GM12878 (cell line): ENCODE results near the gene ERC1. TPM values are rescaled to one million over a fixed set of nuclear protein-coding genes. Genes with fewer than 3 reads are reported as not detected.

Experiments
- ATAC-seq: fragments of 200-7000 bp; cut with Tn5 transposase; 3 replicates; pipeline ENCODE4 v1.9.1; 2020; ENCODE audit warnings: mild to moderate bottlenecking, moderate library complexity
- BruUV-seq: library from RNA; stranded (reverse); fragments of 400-500 nt; replicated peaks from 2 replicates; lab custom pipeline; 2021; lab: Mats Ljungman, UMichigan
- CTCF ChIA-PET: fragments of 300-600 bp; sonication (Branson Sonifier 250); formaldehyde crosslinking; extraction: SDS; loops from one replicate; lab custom pipeline; 2021; ENCODE audit warnings: inconsistent platforms; lab: Yijun Ruan, JAX
- POLR2A ChIA-PET: fragments of 350-600 bp; formaldehyde crosslinking; extraction: SDS; loops from one replicate; lab custom pipeline; 2021; ENCODE audit warnings: inconsistent platforms; lab: Charles Lee
- RAD21 ChIA-PET: fragments of 300-600 bp; sonication (Branson Sonifier 250); formaldehyde crosslinking; loops from one replicate; lab custom pipeline; 2023; ENCODE audit warnings: antibody characterized with exemption; ENCODE audit not compliant: unreplicated experiment; lab: Charles Lee
- SMC1A ChIA-PET: fragments of 300-600 bp; sonication (Branson Sonifier 250); formaldehyde crosslinking; loops from one replicate; lab custom pipeline; 2023; ENCODE audit not compliant: unreplicated experiment, uncharacterized antibody; lab: Charles Lee
- DNase-seq: peaks from one replicate; pipeline ENCODE4 v3.0.0-alpha.2; 2011; ENCODE audit warnings: low read depth, low spot score
- FAIRE-seq: peaks from 3 replicates; lab custom pipeline; 2011; peaks lifted over from hg19 to GRCh38; lab: Jason Lieb, UNC
- H2AFZ ChIP-seq: 2 replicates; pipeline ENCODE4 v1.6.0; 2011; ENCODE audit warnings: low read depth, low read length, control low read depth; ENCODE audit not compliant: control insufficient read depth
- H3K27ac ChIP-seq: 2 replicates; pipeline ENCODE4 v1.5.1; 2011; ENCODE audit warnings: control low read depth; ENCODE audit not compliant: control insufficient read depth, insufficient read depth
- H3K27me3 ChIP-seq, 2 experiments: replicated peaks in 1 of 2; 2 replicates each; pipeline versions ENCODE4 v1.6.0 to v1.6.1; 2011; ENCODE audit warnings: low read length in 1 of 2; ENCODE audit not compliant: control insufficient read depth in 2 of 2, insufficient read depth in 2 of 2
- H3K36me3 ChIP-seq, 2 experiments: 2 replicates each; pipeline ENCODE4 v1.5.1; 2011; ENCODE audit warnings: low read length in 1 of 2; ENCODE audit not compliant: control insufficient read depth in 2 of 2, insufficient read depth in 2 of 2
- H3K4me1 ChIP-seq: 2 replicates; pipeline ENCODE4 v1.6.1; 2011; ENCODE audit warnings: mild to moderate bottlenecking, low read length, moderate library complexity, mixed read lengths; ENCODE audit not compliant: control insufficient read depth, insufficient read depth
- H3K4me2 ChIP-seq: 2 replicates; pipeline ENCODE4 v1.6.0; 2011; ENCODE audit warnings: control low read depth; ENCODE audit not compliant: control insufficient read depth, insufficient read depth
- H3K4me3 ChIP-seq: fragments of 200-600 bp; sonication (generic); 2 replicates; pipeline ENCODE4 v1.5.1; 2016
- H3K79me2 ChIP-seq: 2 replicates; pipeline ENCODE4 v1.6.0; 2011; ENCODE audit warnings: low read length; ENCODE audit not compliant: control insufficient read depth, insufficient read depth
- H3K9ac ChIP-seq: 2 replicates; pipeline ENCODE4 v1.8.0; 2011; ENCODE audit warnings: low read length, control low read depth, mixed read lengths; ENCODE audit not compliant: control insufficient read depth, insufficient read depth
- H3K9me3 ChIP-seq: replicated peaks from 3 replicates; pipeline ENCODE4 v1.5.1; 2011; ENCODE audit warnings: mild to moderate bottlenecking, low read length; ENCODE audit not compliant: control insufficient read depth, insufficient read depth
- H4K20me1 ChIP-seq: 2 replicates; pipeline ENCODE4 v1.6.0; 2011; ENCODE audit not compliant: control insufficient read depth, insufficient read depth
- CHD2 ChIP-seq: IDR thresholded peaks from 2 replicates; pipeline ENCODE4 v1.6.1; 2011; ENCODE audit warnings: low read depth, low read length, improper control_type of control experiment, borderline replicate concordance
- CHD4 ChIP-seq: fragments of 200-600 bp; sonication (generic); IDR thresholded peaks from 2 replicates; pipeline ENCODE4 v1.6.1; 2016; ENCODE audit warnings: mild to moderate bottlenecking
- EED ChIP-seq: sonication (generic); IDR thresholded peaks from 2 replicates; pipeline ENCODE4 v1.6.1; 2016; ENCODE audit warnings: antibody characterized with exemption, low read depth
- IKZF1 ChIP-seq: fragments of 450-650 bp; conservative IDR thresholded peaks from 2 replicates; pipeline ENCODE4 v1.6.1; 2017; ENCODE audit warnings: antibody characterized with exemption, mild to moderate bottlenecking
- KLF5 ChIP-seq: fragments of 450-650 bp; IDR thresholded peaks from 2 replicates; pipeline ENCODE4 v1.6.1; 2014; ENCODE audit warnings: mild to moderate bottlenecking; ENCODE audit not compliant: partially characterized antibody
- LARP7 ChIP-seq: fragments of 450-650 bp; IDR thresholded peaks from 2 replicates; pipeline ENCODE4 v1.6.1; 2017; ENCODE audit warnings: mild to moderate bottlenecking
- NFIC ChIP-seq: IDR thresholded peaks from 2 replicates; pipeline ENCODE4 v1.6.1; 2012; ENCODE audit warnings: low read depth, mild to moderate bottlenecking, inconsistent platforms, low read length, moderate library complexity
- POLR2AphosphoS5 ChIP-seq: IDR thresholded peaks from 2 replicates; pipeline ENCODE4 v1.6.1; 2011; ENCODE audit warnings: mild to moderate bottlenecking, low read length, inconsistent platforms
- RUNX3 ChIP-seq: IDR thresholded peaks from 2 replicates; pipeline ENCODE4 v1.6.1; 2012; ENCODE audit warnings: low read length, inconsistent platforms
- TAF1 ChIP-seq: IDR thresholded peaks from 2 replicates; pipeline ENCODE4 v1.6.1; 2011; ENCODE audit warnings: mild to moderate bottlenecking, low read depth, low read length, borderline replicate concordance
- TCF7 ChIP-seq: IDR thresholded peaks from 2 replicates; pipeline ENCODE4 v1.6.1; 2014; ENCODE audit warnings: antibody characterized with exemption, borderline replicate concordance
- WGBS: methylation state at CpG from one replicate; pipeline ENCODE4 v1.1.6; 2016; ENCODE audit warnings: low lambda C conversion rate; ENCODE audit not compliant: insufficient replicate concordance, insufficient coverage; ENCODE audit errors: missing lambda C conversion rate; 5-methylcytosine and 5-hydroxymethylcytosine counted together
- in situ Hi-C: fragments of 300-500 bp; cut with MboI; formaldehyde crosslinking; loops from 9 replicates; pipeline ENCODE4 v1.14.3; 2018; ENCODE audit warnings: mixed read lengths
- intact Hi-C: fragments of 100-400 bp; cut with micrococcal nuclease; formaldehyde crosslinking; loops from one replicate; pipeline ENCODE4 v1.14.2; 2022; ENCODE audit not compliant: unreplicated experiment
- polyA plus RNA-seq, 11 experiments: library from polyadenylated mRNA; depleted of rRNA in 4 of 11; unstranded in 6 of 11; stranded (reverse) in 5 of 11; fragments of >200 nt; fragmentation: Nextera tagmentation in 4 of 11; fragmentation: Illumina TruSeq in 1 of 11; extraction: Ambion mirVana in 4 of 11; extraction: Trizol in 1 of 11; gene quantifications; 1 replicate in 1 of 11; 2 replicates in 10 of 11; pipeline versions ENCODE4 v1.2.1 to v1.2.3, GENCODE V29; 2011 to 2016; ENCODE audit warnings: inconsistent platforms in 2 of 11, missing spikeins in 2 of 11, low read depth in 1 of 11
- total RNA-seq, 4 experiments: library from RNA; depleted of rRNA in 3 of 4; stranded (reverse); fragments of >200 nt in 3 of 4; fragmentation: Illumina TruSeq in 1 of 4; extraction: Trizol in 1 of 4; gene quantifications; 2 replicates each; pipeline versions ENCODE4 v1.2.1 to v1.2.3, GENCODE V29; 2013 to 2021
- TF ChIP-seq, protein P1 (sequence below), 3 experiments: IDR thresholded peaks in 2 of 3; conservative IDR thresholded peaks in 1 of 3; 2 replicates each; pipeline ENCODE4 v1.5.1; 2011; ENCODE audit warnings: low read depth in 3 of 3, low read length in 3 of 3, mild to moderate bottlenecking in 3 of 3, control low read depth in 2 of 3, moderate library complexity in 2 of 3, inconsistent platforms in 1 of 3, mixed read lengths in 1 of 3; ENCODE audit not compliant: control insufficient read depth in 2 of 3, insufficient read depth in 1 of 3; ENCODE audit errors: extremely low read depth in 1 of 3
- TF ChIP-seq, protein P2 (sequence below): fragments of 450-650 bp; formaldehyde crosslinking; IDR thresholded peaks from 2 replicates; pipeline ENCODE4 v1.4.0; 2020; ENCODE audit warnings: mild to moderate bottlenecking, moderate library complexity

The ERC1 gene
- total and polyA plus RNA-seq, 10 of the 15 experiments (the other 5 are each of a cell fraction or from before 2014, with no cell fraction given) = 0.75 to 8.0 (median 5.0) TPM

DNA sequence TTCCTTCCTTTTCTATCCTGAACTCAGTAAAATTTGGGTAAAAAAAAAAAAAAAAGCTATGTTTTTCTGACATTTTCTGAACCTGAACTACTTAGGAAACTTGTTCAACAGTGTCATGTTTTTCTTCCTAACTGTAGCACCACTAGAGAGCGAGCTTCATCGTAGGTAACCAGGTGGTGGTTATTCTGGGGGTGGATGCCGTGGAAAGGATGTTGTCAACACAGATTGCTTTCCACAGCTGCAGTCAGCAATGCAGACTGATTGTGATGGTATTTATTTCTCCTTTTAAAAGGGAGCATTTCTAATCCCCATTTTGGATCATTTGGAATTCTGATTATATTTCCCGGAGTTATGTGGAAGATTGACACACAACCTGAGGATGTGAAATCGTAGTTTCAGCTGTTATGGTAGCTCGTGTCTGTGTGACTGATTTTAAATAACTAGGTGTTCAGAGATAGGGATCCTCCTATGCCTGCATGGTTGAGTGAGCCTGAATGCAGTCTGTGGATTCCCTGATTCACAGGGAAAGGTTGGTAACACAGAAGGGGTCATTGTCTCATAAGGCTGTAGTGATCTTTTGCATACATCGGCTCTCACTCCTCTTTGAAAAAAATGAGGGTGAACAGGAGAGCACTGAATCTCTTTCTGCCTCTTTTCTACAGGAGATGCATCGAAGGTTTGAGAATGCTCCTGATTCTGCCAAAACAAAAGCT lies 113.2 kb downstream of the ERC1 start:
- no peak overlapping the region for H3K27ac ChIP-seq
- H3K27me3 ChIP-seq = no peaks in the 10 kb centered on the region
- BruUV-seq = no TSS peak
- no peak overlapping the region for H3K4me2 ChIP-seq
- no peak for FAIRE-seq
- ChIA-PET CTCF (interaction anchor here (0.8 to 8.5 kb wide), 6 partner anchors 8 to 484 kb away, joined by 3 to 61 read pairs (median 6); no protein-coding TSS in a partner anchor), SMC1A (interaction anchor here (0.6 to 3.8 kb wide), 12 partner anchors 9 to 489 kb away, joined by 3 to 33 read pairs (median 3); no protein-coding TSS in a partner anchor), POLR2A (interaction anchor here (0.6 kb wide), 2 partner anchors 430 to 460 kb away, joined by 4 read pairs; no protein-coding TSS in a partner anchor), RAD21 (interaction anchor here (0.7 to 1.9 kb wide), 6 partner anchors 9 to 502 kb away, joined by 3 to 12 read pairs (median 3); no protein-coding TSS in a partner anchor)
- H3K36me3 ChIP-seq = no peaks in the 10 kb centered on the region
- intact Hi-C loops = no loop called here
- H3K9ac ChIP-seq = no peak overlapping the region
- H3K9me3 ChIP-seq = no peaks in the 10 kb centered on the region
- no peaks in the 10 kb centered on the region for H4K20me1 ChIP-seq
- H2AFZ ChIP-seq = no peak overlapping the region
- in situ Hi-C loops = no loop called here
- no peak overlapping the region for H3K4me3 ChIP-seq
- no peaks in the 10 kb centered on the region; the same call in 1 of the 2 replicates for H3K79me2 ChIP-seq
- H3K4me1 ChIP-seq = peaks cover 8% of the 10 kb centered on the region; the same call in 1 of the 2 replicates
- no peak for ATAC-seq
- WGBS = 72% methylated on average over 8 of the region's 8 CpGs
- no peak for DNase-seq
- TF ChIP-seq, protein P1, sequence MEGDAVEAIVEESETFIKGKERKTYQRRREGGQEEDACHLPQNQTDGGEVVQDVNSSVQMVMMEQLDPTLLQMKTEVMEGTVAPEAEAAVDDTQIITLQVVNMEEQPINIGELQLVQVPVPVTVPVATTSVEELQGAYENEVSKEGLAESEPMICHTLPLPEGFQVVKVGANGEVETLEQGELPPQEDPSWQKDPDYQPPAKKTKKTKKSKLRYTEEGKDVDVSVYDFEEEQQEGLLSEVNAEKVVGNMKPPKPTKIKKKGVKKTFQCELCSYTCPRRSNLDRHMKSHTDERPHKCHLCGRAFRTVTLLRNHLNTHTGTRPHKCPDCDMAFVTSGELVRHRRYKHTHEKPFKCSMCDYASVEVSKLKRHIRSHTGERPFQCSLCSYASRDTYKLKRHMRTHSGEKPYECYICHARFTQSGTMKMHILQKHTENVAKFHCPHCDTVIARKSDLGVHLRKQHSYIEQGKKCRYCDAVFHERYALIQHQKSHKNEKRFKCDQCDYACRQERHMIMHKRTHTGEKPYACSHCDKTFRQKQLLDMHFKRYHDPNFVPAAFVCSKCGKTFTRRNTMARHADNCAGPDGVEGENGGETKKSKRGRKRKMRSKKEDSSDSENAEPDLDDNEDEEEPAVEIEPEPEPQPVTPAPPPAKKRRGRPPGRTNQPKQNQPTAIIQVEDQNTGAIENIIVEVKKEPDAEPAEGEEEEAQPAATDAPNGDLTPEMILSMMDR (IDR thresholded peaks at IDR 0.05 in 2 of 3, conservative IDR thresholded peaks at IDR 0.05 in 1 of 3; ENCODE audit: control insufficient read depth in 2 of 3, extremely low read depth in 1 of 3, insufficient read depth in 1 of 3, low read depth in 3 of 3, low read length in 3 of 3) = no peak
- no peak for TF ChIP-seq TCF7
- TF ChIP-seq IKZF1 = 0 out of 2 replicates have a peak, but pooled peaks have one; percentile 13
- peak; percentile 19; the same call in 1 of the 2 replicates for TF ChIP-seq RUNX3
- no peak for TF ChIP-seq CHD2
- TF ChIP-seq POLR2AphosphoS5 = no peak
- no peak for TF ChIP-seq TAF1
- no peak for TF ChIP-seq LARP7
- no peak for TF ChIP-seq CHD4
- peak; percentile 39; the same call in 1 of the 2 replicates for TF ChIP-seq EED
- TF ChIP-seq NFIC = no peak
- TF ChIP-seq, protein P2, sequence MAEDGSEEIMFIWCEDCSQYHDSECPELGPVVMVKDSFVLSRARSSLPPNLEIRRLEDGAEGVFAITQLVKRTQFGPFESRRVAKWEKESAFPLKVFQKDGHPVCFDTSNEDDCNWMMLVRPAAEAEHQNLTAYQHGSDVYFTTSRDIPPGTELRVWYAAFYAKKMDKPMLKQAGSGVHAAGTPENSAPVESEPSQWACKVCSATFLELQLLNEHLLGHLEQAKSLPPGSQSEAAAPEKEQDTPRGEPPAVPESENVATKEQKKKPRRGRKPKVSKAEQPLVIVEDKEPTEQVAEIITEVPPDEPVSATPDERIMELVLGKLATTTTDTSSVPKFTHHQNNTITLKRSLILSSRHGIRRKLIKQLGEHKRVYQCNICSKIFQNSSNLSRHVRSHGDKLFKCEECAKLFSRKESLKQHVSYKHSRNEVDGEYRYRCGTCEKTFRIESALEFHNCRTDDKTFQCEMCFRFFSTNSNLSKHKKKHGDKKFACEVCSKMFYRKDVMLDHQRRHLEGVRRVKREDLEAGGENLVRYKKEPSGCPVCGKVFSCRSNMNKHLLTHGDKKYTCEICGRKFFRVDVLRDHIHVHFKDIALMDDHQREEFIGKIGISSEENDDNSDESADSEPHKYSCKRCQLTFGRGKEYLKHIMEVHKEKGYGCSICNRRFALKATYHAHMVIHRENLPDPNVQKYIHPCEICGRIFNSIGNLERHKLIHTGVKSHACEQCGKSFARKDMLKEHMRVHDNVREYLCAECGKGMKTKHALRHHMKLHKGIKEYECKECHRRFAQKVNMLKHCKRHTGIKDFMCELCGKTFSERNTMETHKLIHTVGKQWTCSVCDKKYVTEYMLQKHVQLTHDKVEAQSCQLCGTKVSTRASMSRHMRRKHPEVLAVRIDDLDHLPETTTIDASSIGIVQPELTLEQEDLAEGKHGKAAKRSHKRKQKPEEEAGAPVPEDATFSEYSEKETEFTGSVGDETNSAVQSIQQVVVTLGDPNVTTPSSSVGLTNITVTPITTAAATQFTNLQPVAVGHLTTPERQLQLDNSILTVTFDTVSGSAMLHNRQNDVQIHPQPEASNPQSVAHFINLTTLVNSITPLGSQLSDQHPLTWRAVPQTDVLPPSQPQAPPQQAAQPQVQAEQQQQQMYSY = no peak
- no peak for TF ChIP-seq KLF5
